COR-L47 (cell line): ENCODE measurements around the gene C1orf115.
"Not testable (repeated sequence)": the region's sequence is repeated elsewhere in the genome, so short reads cannot be mapped to it uniquely, and the experiment has no call there.

Experiments used
- DNase-seq: peaks from one replicate; lab custom pipeline; 2025; lab: John Stamatoyannopoulos, UW

C1orf115 gene

GRCh38 chr1:220690140-220691052 is at the start of gene C1orf115:
TSS of gene C1orf115 (plus strand) at chr1:220690363. CDS start at chr1:220690403, 40 bp downstream.
- peak; percentile 71 for DNase-seq

- DNase-seq = no peak
Measured at GRCh38 chr1:220642285-220642684, 47.9 kb upstream of the C1orf115 start.

GRCh38 chr1:220652995-220653394 is 37.2 kb upstream of the C1orf115 start:
- no peak for DNase-seq

GRCh38 chr1:220655509-220655908 is 34.7 kb upstream of the C1orf115 start:
- DNase-seq = no peak

GRCh38 chr1:220655961-220656740 is 34.0 kb upstream of the C1orf115 start:
- DNase-seq = no peak

- no peak for DNase-seq
Measured at GRCh38 chr1:220666349-220666748, 23.8 kb upstream of the C1orf115 start.

GRCh38 chr1:220669005-220669404 is 21.2 kb upstream of the C1orf115 start:
- DNase-seq = no peak

GRCh38 chr1:220670365-220670764 is 19.8 kb upstream of the C1orf115 start:
- DNase-seq = no peak

GRCh38 chr1:220673921-220674320 is 16.2 kb upstream of the C1orf115 start:
- no peak for DNase-seq

- DNase-seq = no peak
Measured at GRCh38 chr1:220677251-220677650, 12.9 kb upstream of the C1orf115 start.

GRCh38 chr1:220680085-220680687 is 10.0 kb upstream of the C1orf115 start:
- DNase-seq = peak; percentile 28

- DNase-seq = no peak
Measured at GRCh38 chr1:220681220-220681880, 8.8 kb upstream of the C1orf115 start.

- DNase-seq = no peak
Measured at GRCh38 chr1:220682901-220683576, 7.1 kb upstream of the C1orf115 start.

- not testable (repeated sequence) for DNase-seq
Measured at GRCh38 chr1:220683716-220684115, 6.4 kb upstream of the C1orf115 start.

- no peak for DNase-seq
Measured at GRCh38 chr1:220684890-220685289, 5.3 kb upstream of the C1orf115 start.

GRCh38 chr1:220685879-220686278 is 4.3 kb upstream of the C1orf115 start:
- DNase-seq = no peak

GRCh38 chr1:220687809-220688208 is 2.4 kb upstream of the C1orf115 start:
- no peak for DNase-seq

GRCh38 chr1:220689666-220690065 is 497 bp upstream of the C1orf115 start:
- DNase-seq = no peak

- DNase-seq = no peak
Measured at GRCh38 chr1:220691053-220691684, 1.0 kb downstream of the C1orf115 start.

GRCh38 chr1:220692436-220693228 is 2.5 kb downstream of the C1orf115 start:
- no peak for DNase-seq
